ENCODE measurements around the gene DNAJC27.
A peak's percentile ranks its signal among the peaks of the same experiment; 100 is the strongest.
"Not testable (repeated sequence)": the region's sequence is repeated elsewhere in the genome, so short reads cannot be mapped to it uniquely, and the experiment has no call there.

Gene DNAJC27

GRCh38 chr2:24971536-24972314, at the start of gene DNAJC27:
Gene DNAJC27, minus strand, starts transcription at chr2:24971955. Its CDS starts 51 bp downstream, at chr2:24971904.
- DNase-seq, result peak; percentile 95 to 98

GRCh38 chr2:25018681-25019080, 46.9 kb upstream of the DNAJC27 start:
- DNase-seq, result peak; percentile 69 to 82

- no peak for DNase-seq
Measured at GRCh38 chr2:25014631-25015030, 42.9 kb upstream of the DNAJC27 start.

- not testable (repeated sequence) for DNase-seq
Measured at GRCh38 chr2:25011342-25011741, 39.6 kb upstream of the DNAJC27 start.

- no peak for DNase-seq
Measured at GRCh38 chr2:25009954-25010353, 38.2 kb upstream of the DNAJC27 start.

GRCh38 chr2:25002066-25002465, 30.3 kb upstream of the DNAJC27 start:
- no peak for DNase-seq

- DNase-seq, result no peak
Measured at GRCh38 chr2:25001325-25001637, 29.5 kb upstream of the DNAJC27 start.

GRCh38 chr2:25000503-25001324, 29.0 kb upstream of the DNAJC27 start:
- peak in 1 of 2 experiments; percentile 30 for DNase-seq

- DNase-seq, result no peak
Measured at GRCh38 chr2:25000036-25000435, 28.3 kb upstream of the DNAJC27 start.

- DNase-seq, result not testable (repeated sequence)
Measured at GRCh38 chr2:24999097-24999496, 27.3 kb upstream of the DNAJC27 start.

- no peak for DNase-seq
Measured at GRCh38 chr2:24994146-24994724, 22.5 kb upstream of the DNAJC27 start.

- DNase-seq, result peak; percentile 33 to 37
Measured at GRCh38 chr2:24993406-24994145, 21.8 kb upstream of the DNAJC27 start.

GRCh38 chr2:24986372-24986771, 14.6 kb upstream of the DNAJC27 start:
- DNase-seq, result no peak

- DNase-seq, result no peak
Measured at GRCh38 chr2:24985511-24985910, 13.8 kb upstream of the DNAJC27 start.

- peak; percentile 8 to 23 for DNase-seq
Measured at GRCh38 chr2:24984912-24985311, 13.2 kb upstream of the DNAJC27 start.

GRCh38 chr2:24981411-24982136, 9.8 kb upstream of the DNAJC27 start:
- no peak for DNase-seq

GRCh38 chr2:24978661-24979060, 6.9 kb upstream of the DNAJC27 start:
- DNase-seq, result no peak

- DNase-seq, result no peak
Measured at GRCh38 chr2:24977631-24978030, 5.9 kb upstream of the DNAJC27 start.

- DNase-seq, result no peak
Measured at GRCh38 chr2:24973812-24974211, 2.1 kb upstream of the DNAJC27 start.

GRCh38 chr2:24972315-24972961, 683 bp upstream of the DNAJC27 start:
- peak; percentile 45 to 52 for DNase-seq

- peak in 1 of 2 experiments; percentile 55 for DNase-seq
Measured at GRCh38 chr2:24971286-24971535, 544 bp downstream of the DNAJC27 start.

Measured in NCI-H526 (cell line).